Chondrocyte (in vitro differentiated cells): ENCODE results near the gene FGG. TPM values are rescaled to one million over a fixed set of nuclear protein-coding genes. Genes with fewer than 3 reads are reported as not detected.

ENCODE experiments used
- DNase-seq: peaks from one replicate; pipeline ENCODE4 v3.0.0; 2021; ENCODE audit warnings: mixed read lengths, low spot score
- H3K27ac Mint-ChIP-seq: one replicate; pipeline ENCODE4 v1.8.0; 2021; ENCODE audit warnings: mild to moderate bottlenecking, moderate library complexity, mixed read lengths; ENCODE audit not compliant: unreplicated experiment
- H3K27me3 Mint-ChIP-seq: 2 replicates; pipeline ENCODE4 v1.8.0; 2021; ENCODE audit warnings: low read depth, mixed read lengths
- H3K36me3 Mint-ChIP-seq: 2 replicates; pipeline ENCODE4 v1.8.0; 2021; ENCODE audit warnings: low read depth, mixed read lengths
- H3K4me1 Mint-ChIP-seq: 2 replicates; pipeline ENCODE4 v1.8.0; 2021; ENCODE audit warnings: low read depth, mild to moderate bottlenecking, mixed read lengths
- H3K4me3 Mint-ChIP-seq: one replicate; pipeline ENCODE4 v1.8.0; 2021; ENCODE audit warnings: mild to moderate bottlenecking, moderate library complexity, mixed read lengths; ENCODE audit not compliant: unreplicated experiment
- H3K9me3 Mint-ChIP-seq: 2 replicates; pipeline ENCODE4 v1.8.0; 2021; ENCODE audit warnings: low read depth, mixed read lengths
- total RNA-seq: library from RNA; stranded (reverse); gene quantifications from 3 replicates; pipeline ENCODE4 v1.2.1, GENCODE V29; 2021
- TF ChIP-seq, protein P1 (sequence below): fragments of 200-600 bp; sonication (generic); IDR thresholded peaks from 2 replicates; pipeline ENCODE4 v1.5.0; 2021; ENCODE audit warnings: antibody characterized with exemption, mild to moderate bottlenecking, moderate library complexity

The FGG gene
- total RNA-seq, 1 donor from 2014 or later, result not detected

- Mint-ChIP-seq H3K4me3 (no peak within 1 kb of the TSS), H3K36me3 (no peaks in the 10 kb centered on the region), H3K9me3 (no peaks in the 10 kb centered on the region), H3K27ac (no peak within 1 kb of the TSS), H3K27me3 (peaks cover 20% of the 10 kb centered on the region), H3K4me1 (peaks cover 3% of the 10 kb centered on the region)
- no peak for DNase-seq
- TF ChIP-seq, protein P1, sequence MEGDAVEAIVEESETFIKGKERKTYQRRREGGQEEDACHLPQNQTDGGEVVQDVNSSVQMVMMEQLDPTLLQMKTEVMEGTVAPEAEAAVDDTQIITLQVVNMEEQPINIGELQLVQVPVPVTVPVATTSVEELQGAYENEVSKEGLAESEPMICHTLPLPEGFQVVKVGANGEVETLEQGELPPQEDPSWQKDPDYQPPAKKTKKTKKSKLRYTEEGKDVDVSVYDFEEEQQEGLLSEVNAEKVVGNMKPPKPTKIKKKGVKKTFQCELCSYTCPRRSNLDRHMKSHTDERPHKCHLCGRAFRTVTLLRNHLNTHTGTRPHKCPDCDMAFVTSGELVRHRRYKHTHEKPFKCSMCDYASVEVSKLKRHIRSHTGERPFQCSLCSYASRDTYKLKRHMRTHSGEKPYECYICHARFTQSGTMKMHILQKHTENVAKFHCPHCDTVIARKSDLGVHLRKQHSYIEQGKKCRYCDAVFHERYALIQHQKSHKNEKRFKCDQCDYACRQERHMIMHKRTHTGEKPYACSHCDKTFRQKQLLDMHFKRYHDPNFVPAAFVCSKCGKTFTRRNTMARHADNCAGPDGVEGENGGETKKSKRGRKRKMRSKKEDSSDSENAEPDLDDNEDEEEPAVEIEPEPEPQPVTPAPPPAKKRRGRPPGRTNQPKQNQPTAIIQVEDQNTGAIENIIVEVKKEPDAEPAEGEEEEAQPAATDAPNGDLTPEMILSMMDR, result no peak
These were observed 49.7 kb downstream of the FGG start, which contains the start of gene FGB for GRCh38 chr4:154562697-154563254. FGB (plus strand) TSS chr4:154563011; CDS start chr4:154563019, 8 bp downstream.

GRCh38 chr4:154560824-154561231 lies 51.6 kb downstream of the FGG start:
- DNase-seq, result no peak
- H3K9me3 Mint-ChIP-seq, result no peaks in the 10 kb centered on the region
- TF ChIP-seq, protein P1, result no peak

GRCh38 chr4:154560419-154560801 lies 52.0 kb downstream of the FGG start:
- H3K4me1 Mint-ChIP-seq, result peaks cover 3% of the 10 kb centered on the region
- no peaks in the 10 kb centered on the region for H3K36me3 Mint-ChIP-seq
- no peaks in the 10 kb centered on the region for H3K9me3 Mint-ChIP-seq
- no peak overlapping the region for H3K27ac Mint-ChIP-seq
- TF ChIP-seq, protein P1, result no peak
- H3K27me3 Mint-ChIP-seq, result peaks cover 28% of the 10 kb centered on the region
- no peak for DNase-seq
- H3K4me3 Mint-ChIP-seq, result no peak overlapping the region

More at GRCh38 chr4:154560824-154561231, 51.6 kb downstream of the FGG start:
- peaks cover 28% of the 10 kb centered on the region for H3K27me3 Mint-ChIP-seq
- no peak overlapping the region for H3K4me3 Mint-ChIP-seq
- H3K4me1 Mint-ChIP-seq, result peaks cover 3% of the 10 kb centered on the region
- no peaks in the 10 kb centered on the region for H3K36me3 Mint-ChIP-seq
- no peak overlapping the region for H3K27ac Mint-ChIP-seq

DNA sequence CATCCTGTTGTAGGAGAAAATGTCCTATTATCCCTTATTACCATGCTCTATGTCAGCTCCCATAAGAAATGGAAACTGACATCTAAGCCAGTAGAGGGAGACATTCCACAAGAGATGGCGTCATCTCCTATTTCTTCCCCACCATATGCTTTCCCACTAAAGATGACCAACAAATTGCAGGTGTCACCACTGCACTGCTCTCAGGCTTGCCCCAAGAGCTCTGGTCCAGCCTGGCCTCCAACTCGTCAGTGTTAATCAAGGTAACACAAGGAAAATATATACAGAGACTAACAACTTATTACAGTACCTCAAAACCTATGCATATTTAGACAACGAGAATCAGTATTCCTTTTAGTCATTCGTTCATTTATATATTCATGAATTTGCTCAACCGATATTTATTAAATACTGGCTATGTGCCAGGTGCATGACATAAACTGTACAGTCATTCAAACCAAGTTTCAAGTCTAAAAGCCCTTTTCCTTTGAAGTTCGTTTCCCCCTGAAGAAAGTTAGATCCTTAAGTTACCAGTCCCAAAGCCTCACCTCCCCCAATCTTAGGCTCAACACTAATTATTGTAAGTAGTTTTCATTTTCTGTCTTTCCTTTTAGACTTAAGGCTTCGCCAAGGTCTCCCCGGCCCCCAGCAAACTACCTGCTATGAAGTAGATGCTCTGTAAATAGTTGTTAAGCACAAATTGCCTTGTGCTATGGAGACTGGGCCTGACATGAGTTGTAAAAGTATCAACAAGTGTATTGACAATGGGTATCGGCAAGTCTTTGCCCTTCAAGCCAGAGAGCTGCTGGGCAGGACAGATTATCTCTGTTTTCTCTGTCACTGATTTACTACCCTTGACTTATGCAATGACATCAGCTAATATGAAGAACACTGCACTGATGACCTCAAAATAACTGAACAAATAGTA lies 52.7 kb downstream of the FGG start:
- no peak for DNase-seq
- no peak overlapping the region for H3K27ac Mint-ChIP-seq
- no peaks in the 10 kb centered on the region for H3K36me3 Mint-ChIP-seq
- peaks cover 28% of the 10 kb centered on the region for H3K27me3 Mint-ChIP-seq
- no peak overlapping the region for H3K4me3 Mint-ChIP-seq
- H3K4me1 Mint-ChIP-seq, result peaks cover 3% of the 10 kb centered on the region
- no peaks in the 10 kb centered on the region for H3K9me3 Mint-ChIP-seq
- TF ChIP-seq, protein P1, result peak; percentile 81

DNA sequence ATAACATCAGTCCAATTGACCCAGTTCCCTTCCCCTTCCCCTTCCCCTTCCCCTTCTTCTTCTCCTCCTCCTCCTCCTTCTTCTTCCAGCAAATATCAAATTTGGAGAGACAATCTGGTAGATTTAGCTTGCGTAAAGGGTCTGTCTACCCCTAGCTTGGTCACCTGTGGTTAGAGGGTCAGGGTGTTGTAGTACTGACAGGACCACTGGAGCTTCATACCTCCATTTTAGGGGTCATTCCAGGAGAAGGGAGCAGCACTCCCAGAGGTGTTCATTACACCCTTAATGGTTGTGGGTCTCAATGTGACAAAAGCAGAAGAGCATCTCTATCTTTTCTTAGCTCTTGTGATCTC lies 53.3 kb downstream of the FGG start:
- H3K9me3 Mint-ChIP-seq, result no peaks in the 10 kb centered on the region
- TF ChIP-seq, protein P1, result no peak
- no peaks in the 10 kb centered on the region for H3K36me3 Mint-ChIP-seq
- peaks cover 29% of the 10 kb centered on the region for H3K27me3 Mint-ChIP-seq
- no peak overlapping the region for H3K27ac Mint-ChIP-seq
- no peak for DNase-seq
- H3K4me3 Mint-ChIP-seq, result no peak overlapping the region
- H3K4me1 Mint-ChIP-seq, result peaks cover 3% of the 10 kb centered on the region

Other genes starting within 250 kb of the FGG start
- gene DCHS2, start 120.9 kb downstream of the FGG start, total RNA-seq, result 0.39 TPM in 1 of 3 replicates, not detected in the others
- 58.0 to 70.3 TPM (median 59.6 TPM) in 3 replicates for gene PLRG1, start 62.3 kb downstream of the FGG start, total RNA-seq
- gene FGB, start 49.6 kb downstream of the FGG start, total RNA-seq, result 2.1 to 2.4 TPM in 2 of 3 replicates, not detected in the other
- gene FGA, start 21.9 kb downstream of the FGG start, total RNA-seq, result not detected in 3 replicates
- 0.05 TPM in 1 of 3 replicates, not detected in the others for gene LRAT, start 131.3 kb upstream of the FGG start, total RNA-seq
- not detected in 3 replicates for gene RBM46, start 168.6 kb upstream of the FGG start, total RNA-seq